Hepatocyte (in vitro differentiated cells): ENCODE data around the gene GATAD1.

Experiments
- EZH2 ChIP-seq: fragments of 200-600 bp; sonication (generic); IDR thresholded peaks from 2 replicates; pipeline ENCODE4 v1.6.1; 2016; ENCODE audit warnings: antibody characterized with exemption, mild to moderate bottlenecking, borderline replicate concordance
- TF ChIP-seq, protein P1 (sequence below): fragments of 200-600 bp; sonication (generic); IDR thresholded peaks from 2 replicates; pipeline ENCODE4 v1.5.1; 2016; ENCODE audit warnings: antibody characterized with exemption, mild to moderate bottlenecking; ENCODE audit not compliant: poor library complexity

DNA sequence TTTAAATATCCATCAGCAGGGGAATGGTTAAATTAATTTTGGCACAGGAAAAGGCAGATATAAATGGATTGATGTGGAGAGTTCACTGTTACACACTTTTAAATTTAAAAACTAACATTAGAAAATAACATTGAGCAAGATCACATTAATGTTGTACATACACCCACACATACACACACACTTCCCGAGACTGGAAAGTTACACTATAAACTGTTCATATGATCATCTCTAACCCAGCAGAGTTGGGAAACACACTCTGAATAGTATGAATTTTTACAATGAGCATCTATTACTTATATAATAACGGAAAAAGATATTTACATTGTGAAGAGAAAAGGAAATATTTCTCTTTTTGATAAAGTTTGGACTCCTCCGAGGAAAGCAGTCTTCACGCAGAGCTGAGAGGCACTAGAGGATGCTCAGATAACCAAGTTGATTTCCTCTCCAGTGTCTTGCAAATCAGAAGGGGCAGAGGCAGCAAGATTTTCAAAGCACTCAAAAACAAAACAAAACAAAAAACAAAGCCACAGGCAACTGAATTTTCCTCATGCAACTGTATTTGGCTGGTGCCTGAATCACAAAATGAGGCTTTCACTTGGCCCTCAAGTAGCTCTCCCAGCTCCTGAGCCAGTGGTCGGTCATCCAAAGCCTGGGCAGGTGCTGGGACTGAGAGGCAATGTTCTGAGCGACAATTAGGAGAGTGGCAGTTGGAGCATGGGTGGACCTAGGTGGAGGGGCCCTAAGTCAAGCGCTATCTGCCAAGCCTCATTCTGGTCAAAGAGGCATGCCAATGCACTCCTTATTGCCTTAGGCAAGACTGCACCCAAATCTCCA lies 10.5 kb upstream of the GATAD1 start:
- TF ChIP-seq, protein P1, sequence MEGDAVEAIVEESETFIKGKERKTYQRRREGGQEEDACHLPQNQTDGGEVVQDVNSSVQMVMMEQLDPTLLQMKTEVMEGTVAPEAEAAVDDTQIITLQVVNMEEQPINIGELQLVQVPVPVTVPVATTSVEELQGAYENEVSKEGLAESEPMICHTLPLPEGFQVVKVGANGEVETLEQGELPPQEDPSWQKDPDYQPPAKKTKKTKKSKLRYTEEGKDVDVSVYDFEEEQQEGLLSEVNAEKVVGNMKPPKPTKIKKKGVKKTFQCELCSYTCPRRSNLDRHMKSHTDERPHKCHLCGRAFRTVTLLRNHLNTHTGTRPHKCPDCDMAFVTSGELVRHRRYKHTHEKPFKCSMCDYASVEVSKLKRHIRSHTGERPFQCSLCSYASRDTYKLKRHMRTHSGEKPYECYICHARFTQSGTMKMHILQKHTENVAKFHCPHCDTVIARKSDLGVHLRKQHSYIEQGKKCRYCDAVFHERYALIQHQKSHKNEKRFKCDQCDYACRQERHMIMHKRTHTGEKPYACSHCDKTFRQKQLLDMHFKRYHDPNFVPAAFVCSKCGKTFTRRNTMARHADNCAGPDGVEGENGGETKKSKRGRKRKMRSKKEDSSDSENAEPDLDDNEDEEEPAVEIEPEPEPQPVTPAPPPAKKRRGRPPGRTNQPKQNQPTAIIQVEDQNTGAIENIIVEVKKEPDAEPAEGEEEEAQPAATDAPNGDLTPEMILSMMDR = no peak
- no peak for TF ChIP-seq EZH2
